Neural progenitor cell (in vitro differentiated cells): ENCODE results near the gene ITPRID1. TPM values are rescaled to one million over a fixed set of nuclear protein-coding genes. Genes with fewer than 3 reads are reported as not detected.

Experiments used
- DNase-seq: peaks from one replicate; pipeline ENCODE4 v3.0.0-alpha.2; 2016; ENCODE audit warnings: low spot score
- H2AFZ ChIP-seq: fragments of 200-600 bp; sonication (generic); replicated peaks from 2 replicates; pipeline ENCODE4 v1.6.1; 2016; ENCODE audit warnings: antibody characterized with exemption
- H3F3A ChIP-seq: fragments of 200-600 bp; sonication (generic); 2 replicates; pipeline ENCODE4 v1.6.1; 2016; ENCODE audit warnings: antibody characterized with exemption, low read depth
- H3K27ac ChIP-seq: fragments of 200-600 bp; sonication (generic); 2 replicates; pipeline ENCODE4 v1.5.1; 2016; ENCODE audit warnings: mild to moderate bottlenecking
- H3K27me3 ChIP-seq: fragments of 200-600 bp; sonication (generic); 2 replicates; pipeline ENCODE4 v1.6.1; 2016; ENCODE audit warnings: mild to moderate bottlenecking, moderate library complexity
- H3K36me3 ChIP-seq: fragments of 200-600 bp; sonication (generic); 2 replicates; pipeline ENCODE4 v1.5.1; 2016
- H3K4me1 ChIP-seq: fragments of 200-600 bp; sonication (generic); 2 replicates; pipeline ENCODE4 v1.6.1; 2016; ENCODE audit warnings: mixed run types
- H3K4me2 ChIP-seq: fragments of 200-600 bp; sonication (generic); 2 replicates; pipeline ENCODE4 v1.6.1; 2016
- H3K4me3 ChIP-seq: fragments of 200-600 bp; sonication (generic); 2 replicates; pipeline ENCODE4 v1.5.1; 2016
- H3K79me2 ChIP-seq: fragments of 200-600 bp; sonication (generic); 2 replicates; pipeline ENCODE4 v1.6.1; 2016; ENCODE audit warnings: low read depth
- H3K9ac ChIP-seq: fragments of 200-600 bp; sonication (generic); 2 replicates; pipeline ENCODE4 v1.6.1; 2016
- H3K9me3 ChIP-seq: fragments of 200-600 bp; sonication (generic); 2 replicates; pipeline ENCODE4 v1.5.1; 2016; ENCODE audit warnings: low read depth
- H4K20me1 ChIP-seq: fragments of 200-600 bp; sonication (generic); 2 replicates; pipeline ENCODE4 v1.6.1; 2016; ENCODE audit warnings: low read depth
- H3K27ac Mint-ChIP-seq: 3 replicates; pipeline ENCODE4 v1.8.0; 2021; ENCODE audit warnings: mixed read lengths
- H3K27me3 Mint-ChIP-seq: 2 replicates; pipeline ENCODE4 v1.8.0; 2022; ENCODE audit warnings: low read depth, mild to moderate bottlenecking, inconsistent platforms, moderate library complexity, mixed read lengths; ENCODE audit not compliant: insufficient read depth
- H3K36me3 Mint-ChIP-seq: 3 replicates; pipeline ENCODE4 v1.8.0; 2021; ENCODE audit warnings: mixed read lengths
- H3K4me1 Mint-ChIP-seq: 3 replicates; pipeline ENCODE4 v1.8.0; 2021; ENCODE audit warnings: mixed read lengths
- H3K4me3 Mint-ChIP-seq: 3 replicates; pipeline ENCODE4 v1.8.0; 2021; ENCODE audit warnings: mild to moderate bottlenecking, moderate library complexity, mixed read lengths
- H3K9me3 Mint-ChIP-seq: 3 replicates; pipeline ENCODE4 v1.8.0; 2020; ENCODE audit warnings: mixed read lengths
- EZH2 ChIP-seq: fragments of 200-600 bp; sonication (generic); IDR thresholded peaks from 2 replicates; pipeline ENCODE4 v1.6.1; 2017; ENCODE audit warnings: antibody characterized with exemption, mild to moderate bottlenecking, moderate library complexity
- EZH2phosphoT487 ChIP-seq: fragments of 200-600 bp; sonication (generic); IDR thresholded peaks from 2 replicates; pipeline ENCODE4 v1.6.1; 2017; ENCODE audit warnings: antibody characterized with exemption
- total RNA-seq: library from RNA; depleted of rRNA; stranded (reverse); fragments of >200 nt; gene quantifications from 2 replicates; pipeline ENCODE4 v1.2.3, GENCODE V29; 2015; ENCODE audit warnings: low replicate concordance
- TF ChIP-seq, protein P1 (sequence below): fragments of 200-600 bp; sonication (generic); IDR thresholded peaks from 2 replicates; pipeline ENCODE4 v1.5.1; 2017; ENCODE audit warnings: antibody characterized with exemption, mild to moderate bottlenecking

The ITPRID1 gene
- total RNA-seq, 1 donor from 2014 or later, result not detected

GRCh38 chr7:31497516-31497915 lies 16.4 kb upstream of the ITPRID1 start:
- no peak for TF ChIP-seq EZH2phosphoT487
- Mint-ChIP-seq H3K4me1 (peaks cover 6% of the 10 kb centered on the region), H3K27ac (no peak overlapping the region), H3K36me3 (no peaks in the 10 kb centered on the region), H3K9me3 (no peaks in the 10 kb centered on the region), H3K4me3 (no peak overlapping the region), H3K27me3 (peaks cover 2% of the 10 kb centered on the region)
- Histone ChIP-seq H3K27ac (no peak overlapping the region), H4K20me1 (no peaks in the 10 kb centered on the region), H3K4me3 (no peak overlapping the region), H3K4me1 (peaks cover 4% of the 10 kb centered on the region), H3K27me3 (no peaks in the 10 kb centered on the region), H2AFZ (no peak overlapping the region), H3K9me3 (no peaks in the 10 kb centered on the region), H3K79me2 (no peaks in the 10 kb centered on the region), H3K9ac (no peak overlapping the region), H3K36me3 (no peaks in the 10 kb centered on the region), H3F3A (no peaks in the 10 kb centered on the region), H3K4me2 (no peak overlapping the region)
- no peak for DNase-seq

DNA sequence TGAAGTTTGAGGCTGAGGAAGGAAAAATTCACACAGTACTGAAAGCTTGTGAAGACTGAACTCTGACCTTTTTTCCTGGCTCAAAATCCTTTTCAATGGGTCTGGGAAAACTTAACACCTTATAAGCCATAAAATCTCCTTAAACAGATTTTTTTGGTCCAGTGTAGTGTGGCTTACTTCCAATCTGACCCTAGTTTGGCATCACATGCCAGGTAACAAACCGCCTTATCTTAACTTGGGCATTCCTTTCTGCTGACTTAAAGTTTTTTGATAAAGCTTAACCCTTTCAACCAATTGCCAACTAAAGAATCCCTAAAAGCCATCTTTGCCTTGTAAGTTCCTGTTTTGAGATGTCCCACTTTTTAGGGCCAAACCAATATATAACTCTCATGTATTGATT lies 13.2 kb upstream of the ITPRID1 start:
- no peaks in the 10 kb centered on the region for H3K36me3 Mint-ChIP-seq
- TF ChIP-seq EZH2phosphoT487, result no peak
- TF ChIP-seq, protein P1, sequence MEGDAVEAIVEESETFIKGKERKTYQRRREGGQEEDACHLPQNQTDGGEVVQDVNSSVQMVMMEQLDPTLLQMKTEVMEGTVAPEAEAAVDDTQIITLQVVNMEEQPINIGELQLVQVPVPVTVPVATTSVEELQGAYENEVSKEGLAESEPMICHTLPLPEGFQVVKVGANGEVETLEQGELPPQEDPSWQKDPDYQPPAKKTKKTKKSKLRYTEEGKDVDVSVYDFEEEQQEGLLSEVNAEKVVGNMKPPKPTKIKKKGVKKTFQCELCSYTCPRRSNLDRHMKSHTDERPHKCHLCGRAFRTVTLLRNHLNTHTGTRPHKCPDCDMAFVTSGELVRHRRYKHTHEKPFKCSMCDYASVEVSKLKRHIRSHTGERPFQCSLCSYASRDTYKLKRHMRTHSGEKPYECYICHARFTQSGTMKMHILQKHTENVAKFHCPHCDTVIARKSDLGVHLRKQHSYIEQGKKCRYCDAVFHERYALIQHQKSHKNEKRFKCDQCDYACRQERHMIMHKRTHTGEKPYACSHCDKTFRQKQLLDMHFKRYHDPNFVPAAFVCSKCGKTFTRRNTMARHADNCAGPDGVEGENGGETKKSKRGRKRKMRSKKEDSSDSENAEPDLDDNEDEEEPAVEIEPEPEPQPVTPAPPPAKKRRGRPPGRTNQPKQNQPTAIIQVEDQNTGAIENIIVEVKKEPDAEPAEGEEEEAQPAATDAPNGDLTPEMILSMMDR, result no peak
- no peak for TF ChIP-seq EZH2
- H4K20me1 ChIP-seq, result no peaks in the 10 kb centered on the region
- no peak for DNase-seq
- H3K79me2 ChIP-seq, result no peaks in the 10 kb centered on the region
- H3K4me1 Mint-ChIP-seq, result no peaks in the 10 kb centered on the region
- H2AFZ ChIP-seq, result no peak overlapping the region
- H3K36me3 ChIP-seq, result no peaks in the 10 kb centered on the region
- H3K27me3 ChIP-seq, result no peaks in the 10 kb centered on the region
- no peak overlapping the region for H3K4me3 ChIP-seq
- H3K27me3 Mint-ChIP-seq, result no peaks in the 10 kb centered on the region
- no peaks in the 10 kb centered on the region for H3K4me1 ChIP-seq
- no peak overlapping the region for H3K4me3 Mint-ChIP-seq
- no peaks in the 10 kb centered on the region for H3K9me3 Mint-ChIP-seq
- no peak overlapping the region for H3K9ac ChIP-seq
- H3K9me3 ChIP-seq, result no peaks in the 10 kb centered on the region
- H3K27ac Mint-ChIP-seq, result no peak overlapping the region
- no peak overlapping the region for H3K27ac ChIP-seq
- no peaks in the 10 kb centered on the region for H3F3A ChIP-seq
- no peak overlapping the region for H3K4me2 ChIP-seq

DNA sequence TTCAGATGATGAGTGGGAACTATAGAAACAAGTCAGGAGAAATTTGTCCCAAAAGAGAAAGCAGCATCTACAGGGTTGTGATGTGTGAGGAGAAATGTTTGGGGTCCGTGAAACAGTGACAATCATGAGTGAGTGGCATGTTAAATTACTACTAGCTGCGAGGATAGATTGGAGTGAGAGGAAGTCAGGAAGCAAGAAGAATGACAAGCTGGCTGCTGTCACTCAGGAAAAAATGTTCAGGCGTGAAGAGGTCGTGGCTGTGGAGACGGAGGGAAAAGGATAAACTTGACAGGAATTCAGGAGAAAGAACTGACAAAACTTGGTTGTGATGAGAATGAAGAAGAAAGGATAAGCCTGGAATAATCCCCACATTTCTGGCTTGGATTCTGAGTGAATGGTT lies 5.1 kb upstream of the ITPRID1 start:
- no peak overlapping the region for H3K4me3 Mint-ChIP-seq
- no peaks in the 10 kb centered on the region for H3K79me2 ChIP-seq
- H3K4me2 ChIP-seq, result no peak overlapping the region
- peaks cover 2% of the 10 kb centered on the region for H3K27me3 Mint-ChIP-seq
- H3K27me3 ChIP-seq, result no peaks in the 10 kb centered on the region
- H3K27ac Mint-ChIP-seq, result no peak overlapping the region
- TF ChIP-seq EZH2phosphoT487 (no peak), EZH2 (no peak)
- TF ChIP-seq, protein P1, result no peak
- no peak overlapping the region for H2AFZ ChIP-seq
- H3K9ac ChIP-seq, result no peak overlapping the region
- H3K36me3 Mint-ChIP-seq, result no peaks in the 10 kb centered on the region
- H3K27ac ChIP-seq, result no peak overlapping the region
- H3K4me1 Mint-ChIP-seq, result no peaks in the 10 kb centered on the region
- peaks cover 6% of the 10 kb centered on the region for H3K9me3 Mint-ChIP-seq
- DNase-seq, result no peak
- no peaks in the 10 kb centered on the region for H3K36me3 ChIP-seq
- no peaks in the 10 kb centered on the region for H4K20me1 ChIP-seq
- no peaks in the 10 kb centered on the region for H3K9me3 ChIP-seq
- no peak overlapping the region for H3K4me3 ChIP-seq
- no peaks in the 10 kb centered on the region for H3F3A ChIP-seq
- no peaks in the 10 kb centered on the region for H3K4me1 ChIP-seq

DNA sequence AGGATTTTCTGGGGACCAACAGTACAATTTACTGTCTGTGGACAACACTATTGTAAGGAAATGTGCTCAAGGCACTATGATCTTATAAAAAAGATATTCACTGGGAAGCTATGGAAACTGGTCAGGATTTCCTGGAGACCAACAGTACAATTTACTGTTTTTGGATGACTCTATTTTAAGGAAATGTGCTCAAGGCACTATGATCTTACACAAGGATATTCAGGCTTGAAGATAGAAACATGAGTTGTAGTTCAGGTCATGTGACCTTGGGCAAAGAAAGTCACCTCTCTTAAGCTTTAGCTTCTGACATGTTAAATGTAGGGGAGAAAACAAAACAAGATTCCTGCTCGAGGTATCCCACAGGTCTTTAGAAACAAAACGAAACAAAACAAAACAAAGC lies 1.7 kb upstream of the ITPRID1 start:
- no peak for DNase-seq
- Histone ChIP-seq H3K9ac (no peak overlapping the region), H3K9me3 (no peaks in the 10 kb centered on the region), H3K27me3 (no peaks in the 10 kb centered on the region), H3F3A (no peaks in the 10 kb centered on the region), H3K4me2 (no peak overlapping the region), H3K36me3 (no peaks in the 10 kb centered on the region), H3K79me2 (no peaks in the 10 kb centered on the region), H4K20me1 (no peaks in the 10 kb centered on the region), H2AFZ (no peak overlapping the region), H3K4me1 (no peaks in the 10 kb centered on the region), H3K27ac (no peak overlapping the region), H3K4me3 (no peak overlapping the region)
- no peaks in the 10 kb centered on the region for H3K4me1 Mint-ChIP-seq
- H3K36me3 Mint-ChIP-seq, result no peaks in the 10 kb centered on the region
- peaks cover 2% of the 10 kb centered on the region for H3K9me3 Mint-ChIP-seq
- no peak for TF ChIP-seq EZH2phosphoT487
- TF ChIP-seq, protein P1, result no peak
- no peak for TF ChIP-seq EZH2
- H3K27me3 Mint-ChIP-seq, result no peaks in the 10 kb centered on the region
- H3K27ac Mint-ChIP-seq, result no peak overlapping the region
- no peak overlapping the region for H3K4me3 Mint-ChIP-seq
